ENCODE results near the gene PEX7.

DNA sequence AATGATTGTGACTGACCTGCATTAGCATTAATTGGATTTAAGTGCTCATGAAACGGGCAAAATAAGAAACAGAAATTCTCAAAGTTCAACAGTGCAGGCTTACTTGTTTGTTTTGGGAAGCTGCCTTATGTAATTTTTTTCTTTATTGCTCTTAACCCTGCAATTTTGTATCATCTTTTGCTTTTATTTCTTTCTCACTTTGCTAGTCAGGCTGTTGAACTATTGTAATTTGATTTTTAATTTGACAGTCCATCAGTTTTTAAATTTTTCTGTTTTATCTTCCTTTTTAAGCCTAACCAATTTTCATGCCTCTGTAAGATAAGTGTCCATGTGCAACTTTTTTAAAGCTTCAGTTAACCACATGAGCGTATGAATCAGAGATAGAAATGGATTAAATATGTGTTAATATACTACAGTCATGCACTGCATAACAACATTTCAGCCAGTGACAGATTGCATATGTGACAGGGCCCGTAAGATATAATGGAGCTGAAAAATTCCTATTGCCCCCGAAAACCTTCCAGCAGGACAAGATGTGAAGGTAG is 44.6 kb downstream of the PEX7 start:
- TF ChIP-seq, protein P1, sequence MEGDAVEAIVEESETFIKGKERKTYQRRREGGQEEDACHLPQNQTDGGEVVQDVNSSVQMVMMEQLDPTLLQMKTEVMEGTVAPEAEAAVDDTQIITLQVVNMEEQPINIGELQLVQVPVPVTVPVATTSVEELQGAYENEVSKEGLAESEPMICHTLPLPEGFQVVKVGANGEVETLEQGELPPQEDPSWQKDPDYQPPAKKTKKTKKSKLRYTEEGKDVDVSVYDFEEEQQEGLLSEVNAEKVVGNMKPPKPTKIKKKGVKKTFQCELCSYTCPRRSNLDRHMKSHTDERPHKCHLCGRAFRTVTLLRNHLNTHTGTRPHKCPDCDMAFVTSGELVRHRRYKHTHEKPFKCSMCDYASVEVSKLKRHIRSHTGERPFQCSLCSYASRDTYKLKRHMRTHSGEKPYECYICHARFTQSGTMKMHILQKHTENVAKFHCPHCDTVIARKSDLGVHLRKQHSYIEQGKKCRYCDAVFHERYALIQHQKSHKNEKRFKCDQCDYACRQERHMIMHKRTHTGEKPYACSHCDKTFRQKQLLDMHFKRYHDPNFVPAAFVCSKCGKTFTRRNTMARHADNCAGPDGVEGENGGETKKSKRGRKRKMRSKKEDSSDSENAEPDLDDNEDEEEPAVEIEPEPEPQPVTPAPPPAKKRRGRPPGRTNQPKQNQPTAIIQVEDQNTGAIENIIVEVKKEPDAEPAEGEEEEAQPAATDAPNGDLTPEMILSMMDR (conservative IDR thresholded peaks at IDR 0.05 in 1 of 2, IDR thresholded peaks at IDR 0.05 in 1 of 2; ENCODE audit: low read depth in 1 of 2, low read length in 2 of 2) = no peak
- TF ChIP-seq EZH2 (IDR thresholded peaks at IDR 0.05; ENCODE audit: low read length, missing control alignments) = no peak

Data from fibroblast of lung (primary cell).